Nephron (organoid): ENCODE results near the gene DEGS1.

ENCODE experiments used
- H3K27ac Mint-ChIP-seq, 3 experiments: 2 replicates each; pipeline ENCODE4 v1.8.0; 2020; ENCODE audit warnings: mixed read lengths in 3 of 3, mild to moderate bottlenecking in 2 of 3, moderate library complexity in 1 of 3
- H3K27me3 Mint-ChIP-seq: 2 replicates; pipeline ENCODE4 v1.8.0; 2021; ENCODE audit warnings: low read depth, mild to moderate bottlenecking, moderate library complexity, mixed read lengths
- H3K36me3 Mint-ChIP-seq: 2 replicates; pipeline ENCODE4 v1.8.0; 2020; ENCODE audit warnings: low read depth, mixed read lengths
- H3K4me1 Mint-ChIP-seq: 2 replicates; pipeline ENCODE4 v1.8.0; 2020; ENCODE audit warnings: mixed read lengths
- H3K4me3 Mint-ChIP-seq, 3 experiments: 2 replicates each; pipeline ENCODE4 v1.8.0; 2020; ENCODE audit warnings: mild to moderate bottlenecking in 3 of 3, mixed read lengths in 3 of 3, moderate library complexity in 2 of 3
- H3K9me3 Mint-ChIP-seq: 2 replicates; pipeline ENCODE4 v1.8.0; 2020; ENCODE audit warnings: mixed read lengths
- TF ChIP-seq, protein P1 (sequence below), 3 experiments: fragments of 200-600 bp; sonication (generic); IDR thresholded peaks; one replicate each; pipeline ENCODE4 v1.5.0; 2021; ENCODE audit warnings: antibody characterized with exemption in 3 of 3; ENCODE audit not compliant: unreplicated experiment in 3 of 3

Gene DEGS1

DNA sequence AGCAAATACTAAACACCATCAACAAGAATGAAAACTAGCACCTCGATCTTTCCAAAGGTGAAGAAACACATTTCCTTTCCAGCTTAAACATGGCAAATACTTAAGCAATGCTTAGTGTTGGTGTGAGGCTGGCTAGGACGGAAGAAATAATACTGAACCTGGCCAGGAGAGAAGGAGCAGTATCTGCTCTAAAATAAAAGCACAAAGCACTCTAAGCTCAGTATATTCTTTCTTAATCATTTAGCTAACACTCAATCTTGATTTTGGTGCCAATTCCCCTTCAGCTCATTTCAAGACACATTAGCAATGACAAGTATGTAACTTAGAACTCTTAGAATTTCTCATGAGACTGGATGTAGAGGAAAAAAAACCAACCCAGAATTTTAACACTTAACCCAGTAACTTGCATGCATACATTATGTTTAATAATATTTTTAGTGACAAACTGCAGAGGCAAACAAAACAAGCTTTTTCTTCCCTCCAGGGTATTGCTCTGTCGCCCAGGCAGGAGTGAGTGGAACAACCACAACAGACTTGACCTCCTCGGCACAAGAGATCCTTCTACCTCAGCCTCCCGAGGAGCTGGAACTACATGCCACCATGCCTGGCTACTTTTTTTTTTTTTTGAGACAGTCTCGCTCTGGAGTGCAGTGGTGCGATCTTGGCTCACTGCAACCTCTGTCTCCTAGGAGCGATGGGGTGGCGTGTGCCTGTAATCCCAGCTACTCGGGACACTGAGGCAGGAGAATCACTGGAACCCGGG lies 54.3 kb downstream of the DEGS1 start:
- no peak overlapping the region for H3K27ac Mint-ChIP-seq
- TF ChIP-seq, protein P1, sequence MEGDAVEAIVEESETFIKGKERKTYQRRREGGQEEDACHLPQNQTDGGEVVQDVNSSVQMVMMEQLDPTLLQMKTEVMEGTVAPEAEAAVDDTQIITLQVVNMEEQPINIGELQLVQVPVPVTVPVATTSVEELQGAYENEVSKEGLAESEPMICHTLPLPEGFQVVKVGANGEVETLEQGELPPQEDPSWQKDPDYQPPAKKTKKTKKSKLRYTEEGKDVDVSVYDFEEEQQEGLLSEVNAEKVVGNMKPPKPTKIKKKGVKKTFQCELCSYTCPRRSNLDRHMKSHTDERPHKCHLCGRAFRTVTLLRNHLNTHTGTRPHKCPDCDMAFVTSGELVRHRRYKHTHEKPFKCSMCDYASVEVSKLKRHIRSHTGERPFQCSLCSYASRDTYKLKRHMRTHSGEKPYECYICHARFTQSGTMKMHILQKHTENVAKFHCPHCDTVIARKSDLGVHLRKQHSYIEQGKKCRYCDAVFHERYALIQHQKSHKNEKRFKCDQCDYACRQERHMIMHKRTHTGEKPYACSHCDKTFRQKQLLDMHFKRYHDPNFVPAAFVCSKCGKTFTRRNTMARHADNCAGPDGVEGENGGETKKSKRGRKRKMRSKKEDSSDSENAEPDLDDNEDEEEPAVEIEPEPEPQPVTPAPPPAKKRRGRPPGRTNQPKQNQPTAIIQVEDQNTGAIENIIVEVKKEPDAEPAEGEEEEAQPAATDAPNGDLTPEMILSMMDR (IDR thresholded peaks at IDR 0.05; ENCODE audit: unreplicated experiment in 3 of 3): no peak
- no peak overlapping the region for H3K4me3 Mint-ChIP-seq
- H3K27me3 Mint-ChIP-seq: no peaks in the 10 kb centered on the region
- H3K36me3 Mint-ChIP-seq: peaks cover 59% of the 10 kb centered on the region
- H3K4me1 Mint-ChIP-seq: no peaks in the 10 kb centered on the region
- H3K9me3 Mint-ChIP-seq: no peaks in the 10 kb centered on the region

DNA sequence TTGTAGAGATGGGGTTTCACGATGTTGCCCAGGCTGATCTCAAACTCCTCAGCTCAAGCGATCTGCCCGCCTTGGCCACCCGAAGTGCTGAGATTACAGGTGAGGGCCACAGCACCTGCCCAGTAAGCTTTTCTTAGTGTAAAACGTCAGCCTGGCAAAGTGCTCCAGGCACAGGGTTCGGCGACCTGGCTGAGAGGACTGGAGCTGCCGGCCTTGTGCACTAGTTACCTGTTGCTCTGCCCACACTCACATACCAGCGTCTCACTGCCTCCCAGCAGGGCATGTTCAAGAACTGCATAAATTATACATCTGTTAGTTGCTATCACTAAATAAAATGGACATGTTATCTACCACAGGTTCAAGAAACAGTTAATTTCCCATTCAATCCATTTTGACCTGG lies 55.2 kb downstream of the DEGS1 start:
- Mint-ChIP-seq H3K27me3 (no peaks in the 10 kb centered on the region), H3K4me3 (no peak overlapping the region), H3K9me3 (no peaks in the 10 kb centered on the region), H3K36me3 (peaks cover 50% of the 10 kb centered on the region), H3K4me1 (no peaks in the 10 kb centered on the region), H3K27ac (no peak overlapping the region)
- TF ChIP-seq, protein P1 (IDR thresholded peaks at IDR 0.05; ENCODE audit: unreplicated experiment in 3 of 3): no peak

DNA sequence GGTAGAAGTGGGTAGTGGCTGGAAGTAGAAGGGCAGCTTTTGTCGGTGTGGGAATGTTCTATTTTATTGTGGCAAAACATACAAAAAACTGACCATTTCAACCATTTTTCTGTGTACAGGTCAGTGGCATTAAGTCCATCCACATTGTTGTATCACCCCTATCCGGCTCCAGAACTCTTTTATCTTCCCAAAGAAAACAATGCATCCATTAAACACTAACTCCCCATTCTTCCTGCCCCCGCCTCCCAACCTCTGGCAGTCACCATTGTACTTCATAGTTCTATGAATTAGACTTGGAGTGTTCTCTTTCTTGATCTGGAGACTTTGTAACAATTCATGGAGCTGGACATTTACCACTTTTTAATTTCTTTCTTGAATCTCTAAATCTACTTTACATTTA lies 55.7 kb downstream of the DEGS1 start:
- Mint-ChIP-seq H3K27me3 (no peaks in the 10 kb centered on the region), H3K4me3 (no peak overlapping the region), H3K4me1 (no peaks in the 10 kb centered on the region), H3K36me3 (peaks cover 45% of the 10 kb centered on the region), H3K27ac (no peak overlapping the region), H3K9me3 (no peaks in the 10 kb centered on the region)
- TF ChIP-seq, protein P1 (IDR thresholded peaks at IDR 0.05; ENCODE audit: unreplicated experiment in 3 of 3): no peak
